ENCODE data around the gene ADAP1.

The ADAP1 gene

GRCh38 chr7:988963-989529 is 34.6 kb upstream of the ADAP1 start:
- DNase-seq (ENCODE audit: low read depth, low spot score), result no peak

GRCh38 chr7:988426-988911 is 34.0 kb upstream of the ADAP1 start:
- no peak for DNase-seq (ENCODE audit: low read depth, low spot score)

GRCh38 chr7:987909-988308 is 33.4 kb upstream of the ADAP1 start:
- DNase-seq (ENCODE audit: low read depth, low spot score), result no peak

- DNase-seq (ENCODE audit: low read depth, low spot score), result no peak
Observed at GRCh38 chr7:986766-987751, 32.6 kb upstream of the ADAP1 start.

GRCh38 chr7:985915-986741 is 31.6 kb upstream of the ADAP1 start:
- no peak for DNase-seq (ENCODE audit: low read depth, low spot score)

- no peak for DNase-seq (ENCODE audit: low read depth, low spot score)
Observed at GRCh38 chr7:985127-985416, 30.6 kb upstream of the ADAP1 start.

- no peak for DNase-seq (ENCODE audit: low read depth, low spot score)
Observed at GRCh38 chr7:984361-985126, 30.1 kb upstream of the ADAP1 start.

- no peak for DNase-seq (ENCODE audit: low read depth, low spot score)
Observed at GRCh38 chr7:983616-984071, 29.2 kb upstream of the ADAP1 start.

- no peak for DNase-seq (ENCODE audit: low read depth, low spot score)
Observed at GRCh38 chr7:983004-983615, 28.6 kb upstream of the ADAP1 start, which contains the start of gene CYP2W1. TSS of gene CYP2W1 (plus strand) at chr7:983181. CDS start at chr7:983212, 31 bp downstream.

GRCh38 chr7:982511-983003 is 28.1 kb upstream of the ADAP1 start:
- DNase-seq (ENCODE audit: low read depth, low spot score), result no peak

GRCh38 chr7:981793-982510 is 27.5 kb upstream of the ADAP1 start:
- no peak for DNase-seq (ENCODE audit: low read depth, low spot score)

GRCh38 chr7:979886-980571 is 25.5 kb upstream of the ADAP1 start:
- no peak for DNase-seq (ENCODE audit: low read depth, low spot score)

GRCh38 chr7:979151-979550 is 24.7 kb upstream of the ADAP1 start:
- DNase-seq (ENCODE audit: low read depth, low spot score), result no peak

GRCh38 chr7:978416-979091 is 24.1 kb upstream of the ADAP1 start:
- DNase-seq (ENCODE audit: low read depth, low spot score), result no peak

GRCh38 chr7:978049-978346 is 23.5 kb upstream of the ADAP1 start:
- no peak for DNase-seq (ENCODE audit: low read depth, low spot score)

- no peak for DNase-seq (ENCODE audit: low read depth, low spot score)
Observed at GRCh38 chr7:977326-978048, 23.0 kb upstream of the ADAP1 start.

- no peak for DNase-seq (ENCODE audit: low read depth, low spot score)
Observed at GRCh38 chr7:976901-977325, 22.4 kb upstream of the ADAP1 start.

All from iPS DF 19.7 (cell line).